GM18519 (cell line): ENCODE data around the gene NDUFAF4.

Experiments
- ATAC-seq: cut with Tn5 transposase; IDR thresholded peaks from one replicate; pipeline ENCODE4 v1.9.1; 2021; ENCODE audit warnings: mild to moderate bottlenecking, moderate library complexity; ENCODE audit not compliant: unreplicated experiment, low FRiP score

NDUFAF4 gene

DNA sequence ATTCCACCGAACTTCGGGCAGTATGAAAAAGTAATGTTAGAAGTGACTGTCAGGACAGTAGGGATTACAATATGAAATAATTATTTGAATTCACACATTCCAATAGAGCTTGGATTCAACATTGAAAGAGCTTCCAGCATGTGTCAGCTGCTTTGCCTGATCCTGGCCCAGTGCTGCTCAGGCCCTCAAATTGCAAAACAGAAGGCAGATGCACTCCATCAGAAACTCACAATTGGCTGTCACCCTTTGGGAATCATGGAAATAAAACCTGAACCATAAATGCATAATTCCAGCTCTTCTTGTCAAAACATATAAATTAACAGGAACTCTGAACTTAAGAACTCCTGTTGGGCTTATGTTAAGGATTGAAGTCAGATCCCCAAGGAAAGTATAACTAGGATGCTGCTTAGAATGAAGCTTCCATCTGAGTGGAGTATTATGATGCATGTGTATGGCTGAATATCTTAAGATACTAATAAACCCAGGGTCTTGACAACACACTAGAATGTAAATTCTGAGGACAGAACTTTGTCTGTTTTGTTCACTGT is 1.8 kb upstream of the NDUFAF4 start:
- ATAC-seq: no peak

DNA sequence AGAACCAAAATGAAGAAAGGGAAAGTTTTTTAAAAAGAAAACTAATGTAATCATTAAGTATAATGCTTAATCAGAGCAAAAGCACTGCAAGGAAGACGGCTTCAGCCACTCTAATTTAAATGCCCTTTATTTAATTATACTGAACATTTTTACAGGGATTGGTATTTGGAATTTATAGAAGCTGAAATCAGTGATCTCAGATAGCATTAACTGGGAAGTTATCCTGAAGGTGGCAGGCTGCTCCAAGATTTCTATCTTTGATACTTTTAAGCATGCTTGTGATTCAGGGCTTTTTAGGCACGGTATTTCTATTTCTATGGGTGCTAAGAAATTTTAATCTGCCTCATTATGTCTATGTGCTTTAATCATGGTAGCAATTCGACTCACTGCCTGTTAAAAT is 1.3 kb upstream of the NDUFAF4 start:
- ATAC-seq: no peak

DNA sequence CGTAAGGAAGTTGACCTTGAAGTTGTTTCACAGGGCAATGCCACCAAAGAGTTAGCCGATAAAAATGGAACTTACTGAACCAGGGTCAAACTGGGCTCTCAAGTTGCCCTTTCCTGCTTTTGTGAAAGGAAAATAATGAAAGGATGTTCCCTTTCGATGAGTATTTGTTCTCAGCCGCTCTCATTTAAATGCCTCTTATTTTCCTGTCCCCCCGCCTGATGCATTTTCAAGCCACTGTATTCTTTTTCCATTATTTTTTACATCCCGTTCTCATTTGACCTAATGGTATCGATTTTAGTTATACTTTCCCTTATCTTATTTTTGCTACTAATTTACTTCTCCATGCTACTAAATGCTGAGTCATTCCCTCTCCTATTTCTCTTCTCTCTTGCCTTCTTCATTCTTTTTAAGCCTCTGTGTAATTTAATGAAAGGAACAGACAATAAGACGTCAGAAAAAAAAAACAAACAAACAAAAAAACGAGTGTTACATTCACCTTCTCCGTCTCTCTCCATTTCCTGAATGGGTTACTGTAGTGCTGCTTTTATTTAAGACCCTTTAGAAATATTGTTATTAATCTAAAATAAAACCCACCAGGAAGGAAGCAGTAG is 655 bp upstream of the NDUFAF4 start:
- ATAC-seq: no peak

DNA sequence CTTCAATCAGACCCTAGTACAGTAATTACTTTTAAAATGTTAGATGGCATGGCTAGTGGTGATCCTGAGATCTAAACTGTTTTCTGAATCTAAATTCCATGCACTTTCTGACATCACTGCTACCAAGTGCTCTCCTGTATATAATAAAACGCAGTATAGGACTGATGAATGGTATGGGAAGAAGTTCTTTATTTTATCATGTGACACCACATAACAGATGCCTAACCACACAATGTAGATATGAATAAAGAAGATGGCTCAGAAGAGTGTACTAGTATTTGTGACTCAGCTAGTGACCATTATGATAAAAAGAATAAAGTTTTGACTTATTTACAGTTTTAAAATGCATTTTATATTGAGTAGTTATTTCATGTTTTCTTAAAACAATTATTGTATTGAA is 8.5 kb downstream of the NDUFAF4 start:
- ATAC-seq: no peak

DNA sequence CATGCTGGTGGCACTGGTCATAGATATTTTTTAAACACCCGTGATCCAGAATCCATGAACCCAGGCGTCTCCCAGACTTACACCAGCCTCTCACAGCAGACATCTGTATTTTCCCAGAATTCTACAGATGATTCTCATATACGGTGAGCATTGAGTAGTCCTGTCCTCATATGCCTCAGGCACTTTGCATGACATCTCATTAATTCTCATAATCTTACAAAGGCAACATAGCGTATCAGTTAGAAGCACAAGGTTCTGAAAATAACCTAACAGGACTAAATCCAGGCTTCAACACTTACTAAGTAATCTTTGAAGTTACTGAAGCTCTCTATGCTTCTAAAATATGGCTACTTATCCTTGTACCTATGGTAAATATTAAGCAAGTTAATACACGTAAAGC is 8.9 kb downstream of the NDUFAF4 start:
- no peak for ATAC-seq

DNA sequence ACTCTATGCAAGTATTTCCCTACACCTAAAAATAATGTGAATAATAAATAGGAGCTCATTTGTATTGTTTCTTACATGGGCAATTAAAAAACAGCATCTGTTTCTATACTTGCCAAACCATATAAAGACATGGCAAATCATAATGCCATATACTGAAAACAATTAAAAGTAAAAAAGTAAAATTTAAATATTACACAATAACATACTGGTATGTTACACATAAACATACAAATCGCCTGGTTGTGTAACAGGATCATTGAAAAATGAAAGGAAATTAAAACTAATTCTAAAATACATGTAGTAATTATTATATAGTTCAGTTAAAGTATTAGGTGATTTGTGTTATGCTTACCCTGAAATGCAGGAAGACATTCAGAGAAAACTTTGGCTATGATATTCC is 11.2 kb downstream of the NDUFAF4 start:
- ATAC-seq: no peak

DNA sequence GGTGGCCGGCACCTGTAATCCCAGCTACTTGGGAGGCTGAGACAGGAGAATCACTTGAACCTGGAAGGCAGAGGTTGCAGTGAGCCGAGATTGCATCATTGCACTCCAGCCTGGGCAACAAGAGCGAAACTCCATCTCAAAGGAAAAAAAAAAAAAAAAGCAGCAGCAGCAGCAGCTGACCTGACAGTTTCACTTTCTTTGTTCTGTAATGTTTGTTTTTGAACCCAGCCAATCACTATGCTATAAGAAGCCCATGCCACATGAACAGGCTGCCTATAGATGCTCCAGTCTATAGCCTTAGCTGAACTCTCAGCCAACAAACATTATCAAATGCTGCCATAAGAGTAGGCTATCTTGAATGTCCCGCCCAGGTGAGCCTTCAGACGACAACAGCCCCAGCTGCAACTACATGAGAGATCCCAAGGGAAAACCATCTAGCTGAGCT is 12.5 kb downstream of the NDUFAF4 start:
- ATAC-seq: peak; percentile 91

DNA sequence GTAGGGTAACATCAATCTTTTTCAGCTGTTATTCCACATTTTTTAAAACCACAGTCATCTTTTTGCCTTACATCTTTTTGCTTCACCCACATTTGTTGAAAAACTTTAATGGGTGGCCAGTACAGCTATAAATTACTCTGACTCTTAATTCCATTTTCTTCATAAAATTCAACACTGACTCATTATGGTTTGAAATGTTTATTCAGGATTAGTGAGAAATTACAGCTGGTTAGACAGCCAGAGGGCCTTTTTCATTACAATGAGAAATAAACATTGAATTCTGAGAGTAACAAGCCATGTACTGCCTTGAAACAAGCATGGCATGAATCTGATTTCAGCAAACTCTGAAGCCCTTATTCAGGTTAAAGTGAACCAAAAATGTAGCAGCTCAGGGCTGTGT is 19.5 kb downstream of the NDUFAF4 start:
- ATAC-seq: no peak

DNA sequence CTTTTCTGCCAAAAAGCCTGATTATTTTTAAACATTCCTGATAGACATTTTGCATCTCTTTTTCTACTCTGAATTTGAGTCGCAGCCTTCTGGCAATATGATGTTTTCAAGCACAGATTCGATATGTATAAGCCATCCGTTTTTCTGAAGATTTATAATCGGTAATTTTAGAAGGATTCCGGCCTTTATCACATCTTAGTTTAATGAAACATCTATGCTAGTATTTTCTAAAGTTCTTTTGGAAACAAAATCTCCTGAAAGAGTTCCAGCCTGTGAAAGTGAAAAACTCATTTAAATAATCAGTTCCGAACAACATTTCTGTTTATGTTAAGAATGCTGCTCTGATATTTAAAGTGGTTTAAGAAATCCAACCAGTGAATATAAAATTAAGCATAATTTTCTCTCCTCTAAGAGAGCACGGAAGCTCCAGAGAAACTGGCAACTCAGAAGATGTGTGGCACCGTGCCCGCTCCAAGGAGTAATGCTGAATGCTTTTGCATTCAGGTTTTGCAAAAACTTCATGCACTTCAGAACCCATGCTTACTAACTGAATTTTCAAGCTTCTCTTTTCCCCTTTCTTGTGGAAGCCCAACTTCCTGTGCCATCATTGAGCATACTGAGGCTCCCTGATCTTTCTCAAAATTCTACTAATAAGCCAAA is 20.7 kb downstream of the NDUFAF4 start:
- no peak for ATAC-seq

DNA sequence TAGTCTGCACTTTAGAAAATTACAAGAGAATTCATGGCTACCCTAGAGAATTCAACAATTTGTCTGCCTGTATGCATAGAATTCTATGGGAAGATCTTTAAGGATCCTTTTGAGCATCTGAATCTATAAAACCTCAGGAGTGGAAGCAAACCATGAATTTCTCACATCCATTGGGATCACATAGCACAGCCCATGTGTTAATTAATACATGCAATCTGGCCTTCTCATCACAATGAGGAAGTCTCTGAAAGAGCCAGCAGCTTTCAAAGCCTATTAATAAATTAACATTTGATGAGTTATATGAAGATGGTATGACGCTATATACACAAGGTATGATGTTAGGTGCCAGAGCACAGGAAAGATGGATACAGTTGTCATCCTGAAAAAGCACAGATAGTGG is 24.7 kb downstream of the NDUFAF4 start:
- ATAC-seq: no peak

DNA sequence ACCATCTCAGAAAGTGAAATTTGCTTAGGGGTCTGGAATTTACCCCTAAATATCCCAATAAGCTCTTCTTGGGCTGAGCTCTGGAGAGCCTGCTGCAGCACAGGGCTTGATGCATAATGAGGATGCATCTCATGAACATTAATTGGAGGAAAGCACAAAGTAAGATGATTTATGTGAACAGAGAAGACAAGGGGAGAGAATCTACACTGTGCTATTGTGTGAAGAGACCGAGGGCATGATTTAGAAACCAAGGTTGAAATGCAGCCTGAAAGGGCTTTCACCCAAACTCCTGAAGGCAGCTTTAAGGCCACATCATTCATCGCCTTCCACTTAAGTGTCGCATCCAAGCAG is 32.7 kb downstream of the NDUFAF4 start:
- ATAC-seq: no peak

DNA sequence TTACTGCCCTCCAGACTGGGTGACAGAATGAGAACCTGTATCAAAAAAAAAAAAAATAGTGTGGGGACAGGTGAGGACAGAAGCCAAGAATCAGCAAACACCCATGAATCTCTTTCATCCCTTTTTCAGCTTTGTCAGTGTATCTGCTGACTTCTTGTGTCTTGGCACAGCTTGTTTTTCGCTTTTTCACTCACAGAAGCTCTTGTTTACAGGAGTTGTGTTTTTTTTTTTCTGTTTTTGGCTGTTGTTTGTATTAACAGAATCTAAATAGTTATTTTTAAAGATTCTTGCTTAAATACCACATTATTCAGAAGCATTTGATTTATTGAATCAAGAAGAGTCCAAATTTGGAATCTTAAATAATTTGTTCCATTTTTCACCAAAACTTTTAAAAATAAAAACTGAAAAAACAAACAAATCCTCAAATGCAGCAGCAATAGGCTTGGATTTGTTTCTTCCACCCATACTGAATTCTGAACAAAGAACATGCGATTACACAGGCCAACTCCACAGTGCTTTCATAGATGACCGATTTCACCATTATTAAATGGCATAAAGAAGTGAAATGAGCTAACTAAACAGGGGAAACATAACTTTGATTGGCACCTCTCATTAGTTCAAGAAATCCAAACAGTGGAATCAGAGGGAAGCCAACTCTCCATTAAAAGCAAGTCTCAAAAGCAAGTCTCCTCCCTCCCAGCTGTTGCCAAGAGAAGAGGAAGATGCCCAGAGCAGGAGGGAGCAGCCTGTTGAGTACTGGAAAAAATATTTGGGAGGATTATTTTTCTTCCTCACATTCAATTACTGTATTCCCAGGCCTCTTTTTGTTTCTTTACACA is 33.3 kb downstream of the NDUFAF4 start:
- no peak for ATAC-seq

DNA sequence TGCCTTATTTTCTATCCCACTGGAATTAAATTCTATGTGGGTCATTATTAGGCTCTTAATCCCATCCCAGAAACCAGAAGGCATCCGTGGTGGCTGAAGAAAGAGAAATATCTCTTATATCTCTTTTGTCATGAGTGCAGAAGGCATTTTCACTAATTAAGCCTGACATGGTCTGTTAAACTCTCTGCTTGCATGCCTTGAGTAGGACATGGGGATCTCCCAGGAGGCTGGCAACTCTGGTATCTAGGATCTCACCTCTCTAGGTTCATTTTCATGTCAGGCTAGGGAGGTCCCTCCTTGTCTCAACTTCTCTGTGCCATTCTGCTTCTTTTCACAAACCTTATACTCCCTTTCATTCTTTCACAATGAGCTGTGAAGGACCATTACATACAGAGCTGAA is 35.1 kb downstream of the NDUFAF4 start:
- ATAC-seq: no peak

DNA sequence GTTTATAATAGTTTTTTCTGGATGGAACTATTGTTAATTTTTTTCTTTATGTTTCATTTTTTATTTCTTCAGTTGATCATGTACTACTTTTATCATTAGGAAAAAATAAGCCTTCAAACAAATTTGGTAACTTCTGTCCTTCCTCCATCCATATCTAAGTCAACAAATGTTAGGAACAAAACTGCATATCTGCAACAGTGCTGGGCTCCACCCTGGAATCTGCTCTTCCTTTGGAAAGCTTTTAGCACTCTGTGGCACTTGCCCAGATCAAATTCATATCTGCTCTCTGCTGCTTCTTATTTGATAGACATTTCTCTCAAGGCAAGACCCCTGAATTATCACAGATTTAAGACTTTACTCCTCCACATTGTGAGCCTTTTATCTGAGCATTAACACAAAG is 36.1 kb downstream of the NDUFAF4 start:
- ATAC-seq: no peak

DNA sequence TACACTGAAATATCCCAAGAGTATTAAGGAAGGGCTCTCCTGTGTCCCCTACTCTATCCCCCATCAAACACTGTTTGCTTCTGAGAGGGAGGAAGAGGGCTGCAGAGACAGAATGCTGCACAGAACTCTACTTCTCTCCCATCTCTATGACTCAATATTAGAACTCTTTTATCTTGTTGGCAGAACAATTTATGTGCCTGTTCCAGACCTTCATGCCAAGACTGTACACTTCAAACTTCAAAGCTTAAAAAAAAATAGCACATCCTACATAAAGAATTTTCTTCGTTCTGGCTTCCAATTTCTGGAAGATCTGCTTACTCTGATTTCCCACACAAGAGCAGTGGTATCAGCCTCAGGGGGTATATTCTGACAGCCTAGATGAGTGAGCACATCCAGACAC is 40.8 kb downstream of the NDUFAF4 start:
- ATAC-seq: no peak

DNA sequence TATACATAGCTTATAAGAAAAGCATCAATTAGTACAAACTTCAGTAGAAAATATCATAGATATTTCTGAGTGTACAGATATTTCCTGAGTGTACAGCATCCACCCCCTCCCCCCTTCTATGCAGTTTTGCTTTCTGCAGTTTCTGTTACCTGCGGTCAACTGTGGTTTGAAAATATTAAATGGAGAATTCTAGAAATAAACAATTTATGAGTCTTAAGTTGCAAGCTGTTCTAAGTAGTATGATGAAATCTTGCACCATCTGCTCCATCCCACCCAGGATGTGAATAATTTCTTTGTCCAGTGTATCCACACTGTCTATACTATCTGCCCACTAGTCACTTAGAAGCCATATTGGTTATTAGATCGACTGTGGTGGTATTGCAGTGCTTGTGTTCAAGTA is 44.6 kb downstream of the NDUFAF4 start:
- ATAC-seq: no peak

DNA sequence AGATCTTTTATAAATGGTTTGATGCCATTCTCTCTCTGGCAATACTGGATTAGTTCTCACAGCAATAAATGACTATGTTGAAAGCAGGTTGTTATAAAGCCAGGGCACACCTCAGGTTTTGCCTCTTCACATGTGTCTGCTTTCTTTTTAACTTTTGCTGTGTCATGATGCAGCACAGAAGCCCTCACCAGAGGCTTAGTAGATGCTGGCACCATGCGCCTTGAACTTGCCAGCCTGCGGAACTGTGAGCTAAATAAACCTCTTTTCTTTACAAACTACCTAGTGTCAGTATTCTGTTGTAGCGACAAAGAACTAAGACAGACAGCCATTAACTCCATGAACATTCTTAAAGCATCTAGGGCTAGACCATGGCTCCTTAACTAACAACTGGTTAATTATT is 45.1 kb downstream of the NDUFAF4 start:
- ATAC-seq: no peak

DNA sequence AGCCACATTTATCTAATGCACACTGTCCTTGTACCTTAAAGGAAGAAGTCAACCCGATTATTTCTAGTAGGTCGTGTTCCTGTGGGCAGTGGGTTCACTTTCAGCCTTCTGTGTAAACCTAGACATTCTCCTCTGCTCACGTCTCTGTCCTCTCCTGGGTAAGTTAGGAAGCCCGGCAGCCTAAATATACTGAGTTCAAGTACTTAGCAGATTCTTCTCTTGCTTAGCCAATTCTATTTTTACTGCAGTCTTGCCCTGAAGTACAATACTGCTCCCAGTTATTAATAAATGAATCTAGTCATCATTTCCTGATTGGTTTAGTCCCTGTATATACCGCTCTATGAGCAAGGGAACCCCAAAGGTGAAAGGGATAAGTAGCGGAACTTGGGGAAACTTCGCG is 45.8 kb downstream of the NDUFAF4 start:
- ATAC-seq: no peak

DNA sequence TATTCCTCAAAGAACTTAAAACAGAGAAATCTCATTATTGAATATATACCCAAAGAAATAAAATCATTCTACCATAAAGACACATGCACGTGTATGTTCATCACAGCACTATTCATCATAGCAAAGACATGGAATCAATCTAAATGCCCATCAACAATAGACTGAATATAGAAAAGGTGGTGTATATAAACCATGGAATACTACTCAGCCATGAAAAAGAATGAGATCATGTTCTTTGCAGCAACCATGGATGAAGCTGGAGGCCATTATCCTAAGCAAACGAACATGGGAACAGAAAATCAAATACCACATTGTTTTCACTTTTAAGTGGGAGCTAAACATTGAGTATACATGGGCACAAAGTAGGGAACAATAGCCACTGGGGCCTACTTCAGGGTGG is 48.1 kb downstream of the NDUFAF4 start:
- no peak for ATAC-seq

DNA sequence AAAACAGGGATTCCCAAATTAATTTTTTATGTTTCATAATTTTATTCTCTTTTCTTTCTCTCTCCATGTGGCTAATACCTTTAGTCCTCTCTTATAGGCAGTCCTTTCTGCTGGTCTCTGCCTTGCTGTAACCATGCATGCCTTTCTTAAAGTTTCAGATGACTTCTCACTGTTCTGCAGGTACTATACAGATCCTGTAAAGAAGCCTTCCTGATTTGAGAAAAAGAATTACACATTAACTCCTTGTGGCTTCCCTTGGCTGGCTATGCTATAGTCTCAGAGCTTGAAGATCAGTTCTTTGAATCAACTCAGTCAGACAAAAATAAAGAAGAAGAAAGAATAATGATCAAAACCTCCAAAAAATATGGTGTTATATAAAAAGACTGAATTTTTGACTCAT is 53.2 kb downstream of the NDUFAF4 start:
- no peak for ATAC-seq

DNA sequence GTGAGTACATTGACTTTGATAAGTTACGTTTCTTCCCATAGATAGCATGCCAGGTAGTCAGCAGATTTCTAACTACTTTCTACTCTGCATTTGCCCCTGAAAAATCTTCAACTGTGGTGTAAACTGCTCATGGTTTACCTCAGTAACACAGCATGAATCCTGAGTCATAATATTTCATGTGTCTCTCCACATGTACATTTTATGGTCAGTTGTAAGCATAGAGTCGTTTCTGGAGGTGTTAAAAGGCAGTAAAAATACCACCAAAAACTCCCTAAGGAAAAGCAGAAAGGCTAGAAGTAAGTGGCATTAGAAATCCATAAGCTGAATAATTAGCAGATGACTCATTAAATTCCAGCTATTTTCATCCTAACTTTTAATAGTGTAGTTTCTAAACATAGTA is 56.3 kb downstream of the NDUFAF4 start:
- ATAC-seq: no peak
